ENCODE results near the gene TSTD1.
"Not testable (repeated sequence)": the region's sequence is repeated elsewhere in the genome, so short reads cannot be mapped to it uniquely, and the experiment has no call there.

DNA sequence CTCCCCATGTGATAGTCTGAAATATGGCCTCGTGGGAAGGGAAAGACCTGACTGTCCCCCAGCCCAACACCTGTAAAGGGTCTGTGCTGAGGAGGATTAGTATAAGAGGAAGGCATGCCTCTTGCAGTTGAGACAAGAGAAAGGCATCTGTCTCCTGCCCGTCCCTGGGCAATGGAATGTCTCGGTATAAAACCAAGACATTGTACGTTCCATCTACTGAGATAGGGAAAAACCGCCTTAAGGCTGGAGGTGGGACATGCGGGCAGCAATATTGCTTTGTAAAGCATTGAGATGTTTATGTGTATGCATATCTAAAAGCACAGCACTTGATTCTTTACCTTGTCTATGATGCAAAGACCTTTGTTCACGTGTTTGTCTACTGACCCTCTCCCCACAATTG lies 21.6 kb downstream of the TSTD1 start:
- not testable (repeated sequence) for TF ChIP-seq CTCF (IDR thresholded peaks at IDR 0.05; ENCODE audit: borderline replicate concordance, extremely low read depth, low read length, poor library complexity, severe bottlenecking); EZH2 (IDR thresholded peaks at IDR 0.05; ENCODE audit: borderline replicate concordance, low read depth, low read length, severe bottlenecking)

All from DND-41 (cell line).